Measurements from ENCODE around the gene FHIP1A.
"Not testable (repeated sequence)": the region's sequence is repeated elsewhere in the genome, so short reads cannot be mapped to it uniquely, and the experiment has no call there.

The FHIP1A gene

DNA sequence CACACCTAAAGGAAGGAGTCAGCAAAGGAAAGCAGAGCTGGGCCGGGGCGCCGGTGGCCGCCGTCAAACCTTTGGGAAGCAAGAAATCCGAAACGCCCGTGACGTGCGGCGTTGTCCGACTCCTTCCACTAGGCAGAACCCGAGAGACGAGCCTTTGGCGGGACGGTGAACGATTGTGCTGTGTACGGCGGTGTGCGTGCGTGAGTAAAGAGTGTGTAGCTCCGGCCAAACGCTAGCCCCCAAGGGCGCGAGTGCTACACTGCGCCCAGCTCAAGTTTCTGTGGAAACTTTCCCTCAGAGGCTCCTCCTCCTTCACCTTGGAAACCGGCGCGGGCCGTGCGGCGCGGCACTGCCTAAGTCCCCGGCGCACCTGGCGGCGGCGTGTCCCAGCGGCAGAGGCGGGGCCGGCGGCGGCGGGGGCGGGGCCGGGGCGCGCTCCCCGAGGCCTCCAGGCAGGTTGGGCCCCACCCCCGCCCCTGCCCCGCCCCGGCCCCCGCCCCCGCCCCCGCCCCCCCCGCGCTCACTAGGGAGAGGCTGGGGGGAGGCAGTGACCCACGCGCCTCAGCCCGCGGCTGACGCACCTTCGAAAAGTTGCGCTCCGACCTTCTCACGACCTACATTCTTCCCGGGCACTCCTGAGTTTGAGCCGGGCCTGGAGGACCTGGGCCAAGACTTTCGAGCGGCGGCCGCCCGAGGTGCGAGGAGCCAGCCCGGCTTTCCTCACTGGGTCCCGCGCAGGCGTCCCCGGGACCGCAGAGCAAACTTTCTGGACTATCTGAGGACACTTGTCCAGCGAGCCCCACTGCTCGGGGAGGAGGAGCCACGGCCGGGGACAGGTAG, at the start of gene FHIP1A:
FHIP1A (plus strand) TSS at position 547 of the 840 bp plus-strand sequence. CDS start 157,084 bp downstream, outside the sequence.
- Histone ChIP-seq H3K4me2 (peak within 1 kb of the TSS; percentile 90 to 99 (median 96)), H3K27me3 (peaks cover 20 to 34% (median 29%) of the 10 kb centered on the region in 11 experiments), H3K27ac (peak within 1 kb of the TSS in 9 of 11 experiments; percentile 4 to 57 (median 42); a peak in 14 of 22 replicates), H3K4me3 (peak within 1 kb of the TSS; percentile 51 to 73 (median 65)), H3K4me1 (peaks cover 20 to 32% (median 27%) of the 10 kb centered on the region in 10 experiments), H3K9me3 (replicated peaks in 1 of 11) (no peaks in the 10 kb centered on the region), H4K20me1 (peaks cover 0 to 13% (median 0%) of the 10 kb centered on the region in 11 experiments; a peak in 3 of 22 replicates), H3K36me3 (no peaks in the 10 kb centered on the region), H3K9ac (peak within 1 kb of the TSS; percentile 35 to 71 (median 62); a peak in 20 of 22 replicates)
- TF ChIP-seq Cebpa-rat (IDR thresholded peaks at IDR 0.05): no peak

DNA sequence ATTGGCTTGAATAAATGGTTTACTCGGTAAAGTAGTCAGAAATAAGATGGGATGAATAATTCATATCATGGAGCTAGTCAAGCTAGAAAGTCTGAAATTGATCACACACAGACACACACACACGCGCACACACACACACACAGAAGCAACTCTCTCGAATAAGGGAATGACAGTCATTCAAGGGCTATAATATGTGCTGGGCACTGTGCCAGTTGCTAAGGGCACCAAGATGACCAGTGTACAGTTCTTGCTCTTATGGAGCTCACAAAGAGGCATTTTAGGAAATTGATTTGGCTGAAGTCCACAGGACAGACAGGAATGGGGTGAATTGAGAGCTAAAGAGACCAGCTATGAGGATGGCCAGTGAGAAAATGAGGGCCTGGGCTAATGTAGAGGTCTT, 49.4 kb upstream of the FHIP1A start:
- TF ChIP-seq Cebpa-rat (IDR thresholded peaks at IDR 0.05): no peak
- Histone ChIP-seq H3K4me2 (no peak overlapping the region), H3K4me3 (no peak overlapping the region), H3K9ac (no peak overlapping the region), H3K27me3 (no peaks in the 10 kb centered on the region), H3K27ac (no peak overlapping the region), H3K36me3 (no peaks in the 10 kb centered on the region), H3K4me1 (no peaks in the 10 kb centered on the region), H3K9me3 (replicated peaks in 1 of 11) (no peaks in the 10 kb centered on the region), H4K20me1 (no peaks in the 10 kb centered on the region)

DNA sequence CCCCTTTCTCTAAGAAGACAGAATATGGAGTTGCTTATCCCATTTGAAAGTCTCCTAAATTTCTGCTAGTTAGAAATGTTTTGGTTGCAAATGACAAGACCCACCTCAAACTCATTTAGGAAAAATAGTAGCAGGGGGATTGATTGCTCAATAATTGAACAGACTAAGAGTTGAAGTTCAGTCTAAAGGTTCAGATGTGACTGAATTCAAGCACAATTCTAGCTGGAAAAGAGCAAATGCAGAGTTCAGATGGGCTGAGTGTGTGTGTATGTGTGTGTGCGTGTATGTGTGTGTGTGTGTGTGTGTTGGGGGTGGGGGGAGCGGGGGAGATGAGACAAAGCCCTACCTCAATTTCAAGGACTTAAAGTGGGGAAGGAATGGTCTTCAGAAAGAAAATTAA, 47.9 kb upstream of the FHIP1A start:
- no peak overlapping the region for H3K27ac ChIP-seq
- H3K9me3 ChIP-seq (replicated peaks in 1 of 11): no peaks in the 10 kb centered on the region
- no peaks in the 10 kb centered on the region for H3K36me3 ChIP-seq
- H3K4me3 ChIP-seq: no peak overlapping the region
- H3K27me3 ChIP-seq: no peaks in the 10 kb centered on the region
- H3K4me2 ChIP-seq: no peak overlapping the region
- no peaks in the 10 kb centered on the region for H3K4me1 ChIP-seq
- H4K20me1 ChIP-seq: no peaks in the 10 kb centered on the region
- TF ChIP-seq Cebpa-rat (IDR thresholded peaks at IDR 0.05): no peak
- H3K9ac ChIP-seq: no peak overlapping the region

DNA sequence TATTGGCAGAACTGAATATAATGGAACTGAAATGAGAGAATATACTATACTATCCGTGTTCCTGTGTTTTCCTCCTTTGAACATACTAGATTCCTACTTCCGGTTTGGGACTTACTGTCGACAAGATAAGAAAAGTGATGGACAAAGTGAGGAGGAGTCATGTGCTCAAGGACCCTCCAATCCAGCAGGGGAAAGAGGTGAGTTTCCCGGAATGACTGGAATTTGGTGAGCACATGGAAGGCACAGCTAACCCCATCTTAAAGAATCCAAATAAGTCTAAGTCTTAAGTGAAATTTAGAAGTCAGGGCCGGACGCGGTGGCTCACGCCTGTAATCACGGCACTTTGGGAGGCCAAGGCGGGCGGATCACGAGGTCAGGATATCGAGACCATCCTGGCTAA, 47.0 kb upstream of the FHIP1A start:
- no peak for TF ChIP-seq Cebpa-rat (IDR thresholded peaks at IDR 0.05)

DNA sequence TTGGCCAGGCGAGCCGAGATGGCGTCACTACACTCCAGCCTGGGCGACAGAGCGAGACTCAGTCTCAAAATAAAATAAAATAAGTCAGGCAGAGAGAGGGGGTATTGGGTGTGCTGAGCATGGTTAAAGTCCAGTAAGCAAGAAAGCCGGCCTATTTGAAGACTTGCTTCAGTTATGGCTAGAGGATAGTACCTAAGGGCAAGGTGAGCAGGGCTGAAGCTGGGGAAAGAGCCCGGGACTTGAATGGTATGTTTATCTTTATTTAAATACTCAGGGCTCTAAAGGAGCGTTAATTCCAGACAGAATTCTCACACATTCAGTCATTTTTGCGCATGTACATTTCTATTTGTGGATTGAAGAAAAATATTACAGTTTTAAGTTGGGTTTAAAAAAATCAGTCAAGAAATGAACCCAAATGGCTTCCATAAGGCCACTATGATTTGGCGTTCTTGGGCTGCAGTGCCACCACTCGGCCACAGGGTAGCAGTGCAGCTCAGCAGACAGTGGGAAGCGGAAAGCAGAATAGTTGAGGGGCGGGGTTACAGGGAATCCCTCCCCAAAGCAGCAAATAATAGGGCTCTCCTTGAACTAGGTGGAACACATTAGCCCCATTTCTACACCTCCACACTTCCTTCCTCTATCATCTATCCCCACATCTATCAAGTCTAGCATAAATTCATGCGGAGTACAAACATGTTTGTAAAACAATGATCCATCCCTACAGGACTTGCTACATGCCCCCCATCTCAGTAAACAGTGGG, 46.4 kb upstream of the FHIP1A start:
- no peak for TF ChIP-seq Cebpa-rat (IDR thresholded peaks at IDR 0.05)
- no peaks in the 10 kb centered on the region for H3K4me1 ChIP-seq
- H3K4me2 ChIP-seq: no peak overlapping the region
- H3K27me3 ChIP-seq: no peaks in the 10 kb centered on the region
- no peak overlapping the region for H3K27ac ChIP-seq
- no peak overlapping the region for H3K4me3 ChIP-seq
- no peak overlapping the region for H3K9ac ChIP-seq
- no peaks in the 10 kb centered on the region for H3K36me3 ChIP-seq
- H4K20me1 ChIP-seq: no peaks in the 10 kb centered on the region
- H3K9me3 ChIP-seq (replicated peaks in 1 of 11): no peaks in the 10 kb centered on the region

More for the DNA sequence above, 47.0 kb upstream of the FHIP1A start:
- Histone ChIP-seq H3K9me3 (replicated peaks in 1 of 11) (no peaks in the 10 kb centered on the region), H3K4me2 (no peak overlapping the region), H3K4me3 (no peak overlapping the region), H3K4me1 (no peaks in the 10 kb centered on the region), H3K27me3 (no peaks in the 10 kb centered on the region), H4K20me1 (no peaks in the 10 kb centered on the region), H3K9ac (no peak overlapping the region), H3K36me3 (no peaks in the 10 kb centered on the region), H3K27ac (no peak overlapping the region)

DNA sequence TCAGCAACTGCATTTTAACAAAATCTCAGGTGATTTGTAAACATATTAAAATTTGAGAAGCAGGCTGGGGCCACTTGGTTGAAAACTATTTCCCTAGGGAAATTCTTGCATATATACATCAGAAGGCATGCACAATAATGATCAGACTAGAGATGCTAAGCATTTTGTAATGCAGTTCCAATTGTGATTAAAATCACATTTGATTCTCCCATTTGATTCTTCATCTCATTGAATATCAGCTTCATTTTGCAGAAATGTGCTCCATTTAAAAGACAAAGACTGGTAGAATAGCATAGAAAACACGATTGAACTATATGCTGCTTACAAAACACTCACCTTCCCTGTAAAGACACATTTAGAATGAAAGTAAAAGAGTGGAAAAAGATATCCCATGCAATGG, 32.4 kb upstream of the FHIP1A start:
- Histone ChIP-seq H4K20me1 (no peaks in the 10 kb centered on the region), H3K4me1 (no peaks in the 10 kb centered on the region), H3K9me3 (replicated peaks in 1 of 11) (peaks cover 0 to 8% (median 0%) of the 10 kb centered on the region in 11 experiments; a peak in 6 of 22 replicates), H3K27me3 (no peaks in the 10 kb centered on the region), H3K4me3 (no peak overlapping the region), H3K27ac (no peak overlapping the region), H3K36me3 (no peaks in the 10 kb centered on the region), H3K9ac (no peak overlapping the region), H3K4me2 (no peak overlapping the region)
- no peak for TF ChIP-seq Cebpa-rat (IDR thresholded peaks at IDR 0.05)

DNA sequence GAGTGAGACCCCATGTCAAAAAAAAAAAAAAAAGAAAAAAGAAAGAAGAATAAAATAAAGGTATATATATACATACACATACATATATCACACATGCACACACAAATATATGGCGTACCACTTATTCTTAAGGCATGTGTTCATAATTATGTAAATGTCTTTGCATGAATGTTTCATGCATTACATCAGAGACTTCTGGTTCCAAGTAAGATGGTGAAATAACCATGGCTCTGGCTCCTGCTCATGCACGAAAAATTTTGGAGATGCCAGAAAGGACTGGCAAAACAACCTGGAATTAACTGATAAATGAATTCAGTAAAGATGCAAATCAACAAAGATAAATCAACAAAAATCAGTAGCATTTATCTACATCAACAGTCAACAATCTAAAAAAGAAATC, 19.7 kb upstream of the FHIP1A start:
- Histone ChIP-seq H3K27me3 (no peaks in the 10 kb centered on the region), H3K9me3 (replicated peaks in 1 of 11) (peaks cover 0 to 9% (median 0%) of the 10 kb centered on the region in 11 experiments; a peak in 4 of 22 replicates), H3K27ac (no peak overlapping the region), H3K36me3 (no peaks in the 10 kb centered on the region), H3K4me3 (no peak overlapping the region), H3K4me2 (no peak overlapping the region), H3K4me1 (no peaks in the 10 kb centered on the region), H4K20me1 (no peaks in the 10 kb centered on the region), H3K9ac (no peak overlapping the region)
- no peak for TF ChIP-seq Cebpa-rat (IDR thresholded peaks at IDR 0.05)

DNA sequence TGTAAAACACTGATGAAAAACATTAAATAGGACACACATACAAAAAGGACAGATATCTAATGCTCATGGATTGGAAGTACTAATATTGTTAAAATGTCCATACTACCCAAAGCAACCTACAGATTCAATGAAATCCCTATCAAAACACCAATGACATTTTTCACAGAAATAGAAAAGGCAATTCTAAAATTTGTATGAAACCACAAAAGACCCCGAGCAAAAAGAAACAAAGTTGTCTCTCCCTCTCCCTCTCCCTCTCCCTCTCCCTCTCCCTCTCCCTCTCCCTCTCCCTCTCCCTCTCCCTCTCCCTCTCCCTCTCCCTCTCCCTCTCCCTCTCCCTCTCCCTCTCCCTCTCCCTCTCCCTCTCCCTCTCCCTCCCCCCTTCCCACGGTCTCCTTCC, 19.2 kb upstream of the FHIP1A start:
- H3K9me3 ChIP-seq (replicated peaks in 1 of 11); H4K20me1 ChIP-seq; H3K27me3 ChIP-seq; H3K4me3 ChIP-seq; H3K4me1 ChIP-seq; H3K36me3 ChIP-seq; H3K4me2 ChIP-seq; H3K9ac ChIP-seq; H3K27ac ChIP-seq: not testable (repeated sequence)

DNA sequence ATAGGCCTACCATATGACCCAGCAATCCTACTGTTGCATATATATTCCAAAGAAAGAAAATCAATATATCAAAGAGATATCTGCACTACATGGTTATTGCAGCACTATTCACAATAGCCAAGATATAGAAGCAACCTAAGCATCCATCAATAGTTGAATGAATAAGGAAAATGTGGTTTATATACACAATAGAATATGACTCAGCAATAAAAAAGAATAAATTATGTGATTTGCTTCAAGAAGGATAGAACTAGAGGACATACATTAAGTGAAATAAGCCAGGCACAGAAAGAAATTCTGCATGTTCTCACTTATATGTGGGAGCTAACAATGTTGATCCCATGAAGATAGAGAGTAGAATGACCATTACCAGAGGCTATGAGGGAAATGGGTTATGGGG, 13.1 kb upstream of the FHIP1A start:
- no peak for TF ChIP-seq Cebpa-rat (IDR thresholded peaks at IDR 0.05)

More for the DNA sequence above, 13.1 kb upstream of the FHIP1A start:
- no peak overlapping the region for H3K27ac ChIP-seq
- no peaks in the 10 kb centered on the region for H3K4me1 ChIP-seq
- H3K4me3 ChIP-seq: no peak overlapping the region
- no peak overlapping the region for H3K9ac ChIP-seq
- no peak overlapping the region for H3K4me2 ChIP-seq
- H3K36me3 ChIP-seq: no peaks in the 10 kb centered on the region
- peaks cover 0 to 11% (median 0%) of the 10 kb centered on the region in 11 experiments; a peak in 2 of 22 replicates for H3K9me3 ChIP-seq (replicated peaks in 1 of 11)
- no peaks in the 10 kb centered on the region for H3K27me3 ChIP-seq
- no peaks in the 10 kb centered on the region for H4K20me1 ChIP-seq

Measured in BLaER1 treated with 17β-estradiol and CSF1 and Interleukin-3, amounts not matched to agents 10 nM and 100 nM (cell line).